Measurements from ENCODE around the gene CHSY1. TPM values are rescaled to one million over a fixed set of nuclear protein-coding genes. Genes with fewer than 3 reads are reported as not detected.

Gene CHSY1
- polyA plus RNA-seq, 3 donors = 2.7 to 19.0 (median 3.0) TPM

DNA sequence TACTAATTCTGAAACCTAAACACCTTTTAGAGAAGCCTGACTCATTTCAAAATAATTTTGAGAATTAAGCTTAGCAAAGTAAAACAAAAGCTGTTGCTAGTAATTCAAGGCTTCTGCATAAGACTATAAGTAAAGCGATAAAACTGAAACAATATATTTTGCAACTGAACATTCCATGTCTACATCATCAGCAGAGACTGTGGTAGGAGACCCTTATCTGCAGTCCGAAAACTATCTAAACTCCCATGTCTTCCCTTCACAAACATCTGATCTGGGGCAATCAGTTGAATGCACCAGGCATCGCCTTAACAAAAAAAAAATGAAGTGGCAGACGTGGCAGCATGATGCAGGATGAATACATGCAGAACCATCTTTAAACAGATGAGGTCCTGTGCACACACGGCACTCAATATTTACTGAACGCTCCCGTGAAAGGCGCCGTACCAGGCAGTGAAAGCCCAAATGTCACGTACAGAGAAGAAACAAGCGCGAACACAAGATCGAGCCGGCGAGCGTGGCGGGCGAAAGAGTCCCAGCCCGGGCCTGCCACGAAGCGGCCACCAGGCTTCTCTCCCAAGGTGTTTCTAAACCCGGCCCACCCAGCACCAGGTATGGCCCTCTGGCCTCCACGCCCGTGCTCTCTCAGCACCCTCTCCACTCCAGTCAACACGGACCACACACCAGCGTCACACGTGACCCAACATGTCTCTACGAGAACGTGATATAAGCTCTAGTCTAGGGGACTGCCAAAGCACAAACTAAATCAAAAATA lies 63.0 kb downstream of the CHSY1 start:
- Histone ChIP-seq H3K4me3 (replicated peaks in 1 of 3; ENCODE audit: low read depth in 2 of 3, low read length in 3 of 3) (no peak overlapping the region), H3K4me2 (replicated peaks; ENCODE audit: extremely low read depth, low read length, poor library complexity, severe bottlenecking) (no peak overlapping the region), H2AFZ (ENCODE audit: insufficient read depth, low read depth, low read length, poor library complexity, severe bottlenecking) (no peak overlapping the region), H3K27ac (ENCODE audit: low read depth in 1 of 2, low read length in 2 of 2) (peak overlapping the region in 1 of 2 donors; percentile 70), H3K9me3 (replicated peaks in 1 of 2; ENCODE audit: control insufficient read depth in 1 of 2, insufficient read depth in 1 of 2, low read length in 2 of 2) (no peaks in the 10 kb centered on the region), H3K36me3 (replicated peaks in 1 of 2; ENCODE audit: control insufficient read depth in 1 of 2, insufficient read depth in 2 of 2, low read length in 2 of 2) (peaks cover 0 to 8% of the 10 kb centered on the region in 2 donors), H3K27me3 (ENCODE audit: control insufficient read depth in 2 of 2, insufficient read depth in 2 of 2, low read length in 2 of 2) (no peaks in the 10 kb centered on the region), H4K20me1 (ENCODE audit: insufficient read depth, low read length) (peaks cover 64% of the 10 kb centered on the region), H3K9ac (ENCODE audit: insufficient read depth, low read length, poor library complexity, severe bottlenecking) (no peak overlapping the region), H3K79me2 (ENCODE audit: insufficient read depth, low read length) (peaks cover 100% of the 10 kb centered on the region), H3K4me1 (ENCODE audit: control insufficient read depth in 1 of 2, insufficient read depth in 2 of 2, low read length in 2 of 2) (peaks cover 30 to 42% of the 10 kb centered on the region in 2 donors)
- TF ChIP-seq, protein P1, sequence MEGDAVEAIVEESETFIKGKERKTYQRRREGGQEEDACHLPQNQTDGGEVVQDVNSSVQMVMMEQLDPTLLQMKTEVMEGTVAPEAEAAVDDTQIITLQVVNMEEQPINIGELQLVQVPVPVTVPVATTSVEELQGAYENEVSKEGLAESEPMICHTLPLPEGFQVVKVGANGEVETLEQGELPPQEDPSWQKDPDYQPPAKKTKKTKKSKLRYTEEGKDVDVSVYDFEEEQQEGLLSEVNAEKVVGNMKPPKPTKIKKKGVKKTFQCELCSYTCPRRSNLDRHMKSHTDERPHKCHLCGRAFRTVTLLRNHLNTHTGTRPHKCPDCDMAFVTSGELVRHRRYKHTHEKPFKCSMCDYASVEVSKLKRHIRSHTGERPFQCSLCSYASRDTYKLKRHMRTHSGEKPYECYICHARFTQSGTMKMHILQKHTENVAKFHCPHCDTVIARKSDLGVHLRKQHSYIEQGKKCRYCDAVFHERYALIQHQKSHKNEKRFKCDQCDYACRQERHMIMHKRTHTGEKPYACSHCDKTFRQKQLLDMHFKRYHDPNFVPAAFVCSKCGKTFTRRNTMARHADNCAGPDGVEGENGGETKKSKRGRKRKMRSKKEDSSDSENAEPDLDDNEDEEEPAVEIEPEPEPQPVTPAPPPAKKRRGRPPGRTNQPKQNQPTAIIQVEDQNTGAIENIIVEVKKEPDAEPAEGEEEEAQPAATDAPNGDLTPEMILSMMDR (IDR thresholded peaks at IDR 0.05) = no peak
- 93% methylated on average over 22 of the region's 29 CpGs for WGBS (ENCODE audit: insufficient coverage)
- H3K36me3 Mint-ChIP-seq = peaks cover 8 to 31% of the 10 kb centered on the region in 2 donors
- DNase-seq = no peak
- no peak overlapping the region for H3K4me3 Mint-ChIP-seq
- H3K4me1 Mint-ChIP-seq = peaks cover 58% of the 10 kb centered on the region
- H3K27me3 Mint-ChIP-seq (ENCODE audit: low read depth in 3 of 3) = no peaks in the 10 kb centered on the region
- intact Hi-C loops (cut with micrococcal nuclease) = loop anchor here (5.0 to 10.0 kb wide), 2 partner anchors 64 to 67 kb away; no protein-coding TSS in a partner anchor
- peak overlapping the region in 6 of 7 donors; percentile 19 to 81 (median 77) for H3K27ac Mint-ChIP-seq
- no peaks in the 10 kb centered on the region for H3K9me3 Mint-ChIP-seq

- H3K9me3 ChIP-seq (replicated peaks in 1 of 2; ENCODE audit: control insufficient read depth in 1 of 2, insufficient read depth in 1 of 2, low read length in 2 of 2) = no peaks in the 10 kb centered on the region
- H3K9ac ChIP-seq (ENCODE audit: insufficient read depth, low read length, poor library complexity, severe bottlenecking) = no peak overlapping the region
- Mint-ChIP-seq H3K4me1 (peaks cover 55% of the 10 kb centered on the region), H3K27ac (peak overlapping the region; percentile 31 to 85 (median 75)), H3K4me3 (peak overlapping the region; percentile 60 to 62), H3K27me3 (ENCODE audit: low read depth in 3 of 3) (no peaks in the 10 kb centered on the region), H3K36me3 (peaks cover 10 to 34% of the 10 kb centered on the region in 2 donors), H3K9me3 (no peaks in the 10 kb centered on the region)
- peaks cover 22 to 34% of the 10 kb centered on the region in 2 donors for H3K4me1 ChIP-seq (ENCODE audit: control insufficient read depth in 1 of 2, insufficient read depth in 2 of 2, low read length in 2 of 2)
- peak overlapping the region in 1 of 3 experiments; percentile 49 for H3K4me3 ChIP-seq (replicated peaks in 1 of 3; ENCODE audit: low read depth in 2 of 3, low read length in 3 of 3)
- H2AFZ ChIP-seq (ENCODE audit: insufficient read depth, low read depth, low read length, poor library complexity, severe bottlenecking) = peak overlapping the region; percentile 35
- H4K20me1 ChIP-seq (ENCODE audit: insufficient read depth, low read length) = peaks cover 63% of the 10 kb centered on the region
- peak overlapping the region; percentile 57 for H3K4me2 ChIP-seq (replicated peaks; ENCODE audit: extremely low read depth, low read length, poor library complexity, severe bottlenecking)
- WGBS (ENCODE audit: insufficient coverage) = 38% methylated on average over 6 of the region's 18 CpGs
- TF ChIP-seq, protein P1 (IDR thresholded peaks at IDR 0.05) = no peak
- peaks cover 0 to 15% of the 10 kb centered on the region in 2 donors for H3K36me3 ChIP-seq (replicated peaks in 1 of 2; ENCODE audit: control insufficient read depth in 1 of 2, insufficient read depth in 2 of 2, low read length in 2 of 2)
- H3K79me2 ChIP-seq (ENCODE audit: insufficient read depth, low read length) = peaks cover 100% of the 10 kb centered on the region
- peak overlapping the region; percentile 32 to 70 for H3K27ac ChIP-seq (ENCODE audit: low read depth in 1 of 2, low read length in 2 of 2)
- DNase-seq = peak in 2 of 3 donors; percentile 34 to 48
- no peaks in the 10 kb centered on the region for H3K27me3 ChIP-seq (ENCODE audit: control insufficient read depth in 2 of 2, insufficient read depth in 2 of 2, low read length in 2 of 2)
- intact Hi-C loops (cut with micrococcal nuclease) = loop anchor here (5.0 to 10.0 kb wide), 2 partner anchors 63 to 66 kb away; no protein-coding TSS in a partner anchor
Observed at GRCh38 chr15:101187820-101188636, 63.8 kb downstream of the CHSY1 start.

All from CD14-positive monocyte (primary cell).